Measurements from ENCODE around the gene CEBPE.

Gene CEBPE

GRCh38 chr14:23124337-23124954 lies 5.4 kb upstream of the CEBPE start:
- in situ Hi-C loops (cut with HindIII; ENCODE audit: low pct_ligation_motif_present, low sequenced_read_pairs), result no loop called here

GRCh38 chr14:23123419-23123818 lies 4.4 kb upstream of the CEBPE start:
- H3K27ac ChIP-seq, result no peak overlapping the region
- in situ Hi-C loops (cut with HindIII; ENCODE audit: low pct_ligation_motif_present, low sequenced_read_pairs), result no loop called here
- no peak overlapping the region for H3K4me3 ChIP-seq (ENCODE audit: low read depth, low read length)
- H3K36me3 ChIP-seq (replicated peaks), result no peaks in the 10 kb centered on the region
- no peaks in the 10 kb centered on the region for H3K27me3 ChIP-seq (replicated peaks)
- TF ChIP-seq CTCF (IDR thresholded peaks at IDR 0.05; ENCODE audit: low read depth, low read length, missing control alignments), result no peak
- no peak for DNase-seq

More at GRCh38 chr14:23124337-23124954, 5.4 kb upstream of the CEBPE start:
- Histone ChIP-seq H3K4me3 (ENCODE audit: low read depth, low read length) (no peak overlapping the region), H3K27me3 (replicated peaks) (no peaks in the 10 kb centered on the region), H3K36me3 (replicated peaks) (no peaks in the 10 kb centered on the region), H3K27ac (no peak overlapping the region)
- no peak for DNase-seq
- TF ChIP-seq CTCF (IDR thresholded peaks at IDR 0.05; ENCODE audit: low read depth, low read length, missing control alignments), result no peak

- no peak for TF ChIP-seq CTCF (IDR thresholded peaks at IDR 0.05; ENCODE audit: low read depth, low read length, missing control alignments)
- DNase-seq, result no peak
- H3K36me3 ChIP-seq (replicated peaks), result no peaks in the 10 kb centered on the region
- H3K4me3 ChIP-seq (ENCODE audit: low read depth, low read length), result no peak overlapping the region
- no peak overlapping the region for H3K27ac ChIP-seq
- in situ Hi-C loops (cut with HindIII; ENCODE audit: low pct_ligation_motif_present, low sequenced_read_pairs), result no loop called here
- H3K27me3 ChIP-seq (replicated peaks), result no peaks in the 10 kb centered on the region
Observed at GRCh38 chr14:23122086-23122485, 3.0 kb upstream of the CEBPE start.

- TF ChIP-seq CTCF (IDR thresholded peaks at IDR 0.05; ENCODE audit: low read depth, low read length, missing control alignments), result no peak
- DNase-seq, result peak; percentile 47
- no peak overlapping the region for H3K27ac ChIP-seq
Observed at GRCh38 chr14:23121361-23121771, 2.3 kb upstream of the CEBPE start.

GRCh38 chr14:23120541-23121251 lies 1.6 kb upstream of the CEBPE start:
- in situ Hi-C loops (cut with HindIII; ENCODE audit: low pct_ligation_motif_present, low sequenced_read_pairs), result no loop called here
- no peaks in the 10 kb centered on the region for H3K36me3 ChIP-seq (replicated peaks)
- no peak overlapping the region for H3K4me3 ChIP-seq (ENCODE audit: low read depth, low read length)
- H3K27me3 ChIP-seq (replicated peaks), result no peaks in the 10 kb centered on the region
- H3K27ac ChIP-seq, result no peak overlapping the region
- DNase-seq, result peak; percentile 81
- peak; percentile 100 for TF ChIP-seq CTCF (IDR thresholded peaks at IDR 0.05; ENCODE audit: low read depth, low read length, missing control alignments)

More at GRCh38 chr14:23121361-23121771, 2.3 kb upstream of the CEBPE start:
- no peak overlapping the region for H3K4me3 ChIP-seq (ENCODE audit: low read depth, low read length)
- H3K36me3 ChIP-seq (replicated peaks), result no peaks in the 10 kb centered on the region
- in situ Hi-C loops (cut with HindIII; ENCODE audit: low pct_ligation_motif_present, low sequenced_read_pairs), result no loop called here
- H3K27me3 ChIP-seq (replicated peaks), result no peaks in the 10 kb centered on the region

Data from brain microvascular endothelial cell (primary cell).